ENCODE data around the gene TPRG1. TPM values are rescaled to one million over a fixed set of nuclear protein-coding genes. Genes with fewer than 3 reads are reported as not detected.

Gene TPRG1
- total and polyA plus RNA-seq, 7 donors = 0.23 to 9.1 (median 3.2) TPM

DNA sequence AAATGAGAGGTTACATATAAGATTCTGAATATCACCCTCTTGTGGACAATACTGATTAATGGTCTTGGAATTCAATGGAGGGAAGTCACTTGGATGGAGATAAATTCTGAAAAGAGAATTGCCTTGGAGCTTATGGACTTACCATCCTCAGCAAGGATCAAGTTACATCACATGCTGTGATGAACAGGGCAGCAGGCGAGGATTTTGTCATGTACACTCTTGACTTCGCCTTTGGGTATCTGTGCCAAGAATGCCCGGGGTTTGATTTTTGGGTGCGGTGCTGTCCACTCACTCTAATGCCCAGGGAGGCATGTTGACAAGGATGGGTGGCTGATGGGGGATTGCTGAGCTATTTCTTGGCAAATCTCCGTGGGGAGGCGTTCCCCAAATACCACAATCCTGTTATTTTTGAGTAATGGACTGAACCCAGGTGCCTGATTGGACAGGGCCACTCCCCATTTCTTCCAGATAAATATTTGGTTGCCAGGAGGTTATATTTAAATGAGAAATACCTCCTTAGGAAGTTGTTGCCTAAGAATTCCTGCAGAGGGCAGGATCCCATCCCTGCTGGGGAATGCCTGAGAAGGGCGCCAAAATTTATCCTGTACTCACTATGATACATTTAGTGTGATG, 96.3 kb downstream of the TPRG1 start:
- Histone ChIP-seq H3K4me1 (peaks cover 0 to 9% (median 0%) of the 10 kb centered on the region in 4 donors), H3K36me3 (no peaks in the 10 kb centered on the region), H3K27ac (no peak overlapping the region), H3K9me3 (no peaks in the 10 kb centered on the region), H3K4me3 (no peak overlapping the region), H3K27me3 (no peaks in the 10 kb centered on the region)
- no peak for TF ChIP-seq EP300 (IDR thresholded peaks at IDR 0.05)
- no peak for TF ChIP-seq POLR2AphosphoS5 (IDR thresholded peaks at IDR 0.05)
- TF ChIP-seq POLR2A (IDR thresholded peaks at IDR 0.05) = no peak
- TF ChIP-seq, protein P1, sequence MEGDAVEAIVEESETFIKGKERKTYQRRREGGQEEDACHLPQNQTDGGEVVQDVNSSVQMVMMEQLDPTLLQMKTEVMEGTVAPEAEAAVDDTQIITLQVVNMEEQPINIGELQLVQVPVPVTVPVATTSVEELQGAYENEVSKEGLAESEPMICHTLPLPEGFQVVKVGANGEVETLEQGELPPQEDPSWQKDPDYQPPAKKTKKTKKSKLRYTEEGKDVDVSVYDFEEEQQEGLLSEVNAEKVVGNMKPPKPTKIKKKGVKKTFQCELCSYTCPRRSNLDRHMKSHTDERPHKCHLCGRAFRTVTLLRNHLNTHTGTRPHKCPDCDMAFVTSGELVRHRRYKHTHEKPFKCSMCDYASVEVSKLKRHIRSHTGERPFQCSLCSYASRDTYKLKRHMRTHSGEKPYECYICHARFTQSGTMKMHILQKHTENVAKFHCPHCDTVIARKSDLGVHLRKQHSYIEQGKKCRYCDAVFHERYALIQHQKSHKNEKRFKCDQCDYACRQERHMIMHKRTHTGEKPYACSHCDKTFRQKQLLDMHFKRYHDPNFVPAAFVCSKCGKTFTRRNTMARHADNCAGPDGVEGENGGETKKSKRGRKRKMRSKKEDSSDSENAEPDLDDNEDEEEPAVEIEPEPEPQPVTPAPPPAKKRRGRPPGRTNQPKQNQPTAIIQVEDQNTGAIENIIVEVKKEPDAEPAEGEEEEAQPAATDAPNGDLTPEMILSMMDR (IDR thresholded peaks at IDR 0.05) = no peak
- 83 to 95% methylated on average over 7 of the region's 7 CpGs for WGBS, 2 donors
- no peak for DNase-seq
- intact Hi-C loops (cut with DNase I) = no loop called here

DNA sequence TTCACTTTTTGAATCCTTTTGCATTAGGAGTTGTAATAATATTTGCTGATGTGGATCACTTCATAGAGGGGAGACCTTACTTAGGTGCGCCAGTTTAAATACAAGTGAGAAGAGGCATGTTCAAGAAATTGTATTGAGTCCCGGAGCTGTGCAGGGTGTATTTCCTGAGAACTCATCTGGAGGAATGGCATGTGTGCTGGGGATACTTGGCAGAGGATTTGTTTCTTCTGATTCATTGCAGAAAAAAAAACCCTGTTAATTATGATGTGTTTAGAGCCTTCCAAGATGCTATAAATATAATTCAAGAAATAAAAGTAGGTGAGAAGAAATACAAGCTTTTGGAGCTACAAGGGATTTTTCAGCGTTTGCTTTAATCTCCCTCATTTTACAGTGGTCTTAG, 97.6 kb downstream of the TPRG1 start:
- Histone ChIP-seq H3K9me3 (no peaks in the 10 kb centered on the region), H3K36me3 (no peaks in the 10 kb centered on the region), H3K4me3 (no peak overlapping the region), H3K27me3 (no peaks in the 10 kb centered on the region), H3K4me1 (peaks cover 0 to 9% (median 0%) of the 10 kb centered on the region in 4 donors), H3K27ac (no peak overlapping the region)
- intact Hi-C loops (cut with DNase I) = no loop called here
- TF ChIP-seq, protein P1 (IDR thresholded peaks at IDR 0.05) = no peak
- no peak for TF ChIP-seq EP300 (IDR thresholded peaks at IDR 0.05)
- no peak for TF ChIP-seq POLR2AphosphoS5 (IDR thresholded peaks at IDR 0.05)
- no peak for TF ChIP-seq POLR2A (IDR thresholded peaks at IDR 0.05)
- DNase-seq = no peak
- WGBS, 2 donors = 78 to 89% methylated on average over 3 of the region's 3 CpGs

DNA sequence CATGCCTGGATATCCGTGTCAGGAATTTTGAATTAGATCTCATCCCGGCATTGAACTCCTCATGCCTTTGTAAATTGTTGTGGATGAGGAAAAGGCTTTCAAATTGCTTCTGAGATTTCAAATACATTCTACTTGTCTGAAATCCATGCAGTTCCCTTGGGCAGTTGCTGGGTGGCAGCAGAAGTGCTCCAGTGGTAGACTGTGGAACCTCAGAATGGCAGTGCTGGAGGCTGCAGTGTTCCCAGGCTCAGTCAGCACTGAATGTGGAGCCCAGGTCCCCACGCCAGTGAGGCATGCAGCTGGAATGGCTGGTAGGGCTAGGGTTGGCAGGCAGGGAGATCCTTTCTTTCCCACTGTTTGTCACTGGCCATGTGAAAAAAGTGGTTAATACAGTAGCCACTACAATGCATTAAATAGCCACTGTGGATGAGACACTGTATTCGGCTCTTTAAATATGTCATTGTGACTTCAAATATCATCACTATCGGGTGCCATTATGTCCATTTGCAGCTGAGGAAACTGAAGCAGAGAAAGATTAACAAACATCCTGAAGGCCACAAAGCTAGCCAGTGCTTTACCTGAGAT, 98.6 kb downstream of the TPRG1 start:
- 38 to 69% methylated on average over 5 of the region's 5 CpGs for WGBS, 2 donors
- intact Hi-C loops (cut with DNase I) = no loop called here
- DNase-seq = no peak

DNA sequence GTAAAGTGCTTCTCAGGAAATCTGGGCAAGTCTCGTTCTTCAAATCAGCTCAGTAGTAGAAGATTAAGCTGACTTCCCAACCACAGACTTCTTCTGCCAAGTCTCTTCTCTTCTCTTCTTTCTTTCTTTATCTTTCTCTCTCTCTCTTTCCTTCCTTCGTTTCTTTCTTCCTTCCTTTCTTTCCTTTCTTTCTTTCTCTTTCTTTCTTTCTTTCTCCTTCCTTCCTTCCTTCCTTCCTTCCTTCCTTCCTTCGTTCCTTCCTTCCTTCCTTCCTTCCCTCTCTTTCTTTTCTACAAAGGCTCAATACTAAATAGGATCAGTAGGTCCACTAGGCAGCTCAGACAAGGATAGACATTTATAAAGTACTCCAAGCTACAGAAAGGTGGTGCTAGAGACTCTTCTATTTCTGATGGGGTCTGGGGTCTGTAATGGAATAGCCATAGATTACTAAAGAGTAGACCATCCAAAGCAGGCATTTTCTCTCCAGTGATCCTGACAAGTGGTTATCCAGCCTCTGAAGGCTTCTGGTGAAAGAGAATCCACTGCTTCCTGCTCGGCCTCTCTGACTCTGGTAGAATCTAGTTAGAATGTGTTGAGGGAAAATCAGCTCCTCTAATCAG, 100.8 kb downstream of the TPRG1 start:
- DNase-seq = no peak
- 74 to 79% methylated on average over 4 of the region's 4 CpGs for WGBS, 2 donors
- no peaks in the 10 kb centered on the region for H3K36me3 ChIP-seq
- no peaks in the 10 kb centered on the region for H3K9me3 ChIP-seq
- TF ChIP-seq POLR2AphosphoS5 (IDR thresholded peaks at IDR 0.05) (no peak), POLR2A (IDR thresholded peaks at IDR 0.05) (no peak), EP300 (IDR thresholded peaks at IDR 0.05) (no peak)
- TF ChIP-seq, protein P1 (IDR thresholded peaks at IDR 0.05) = no peak
- peaks cover 0 to 20% (median 9%) of the 10 kb centered on the region in 4 donors for H3K4me1 ChIP-seq
- no peaks in the 10 kb centered on the region for H3K27me3 ChIP-seq
- H3K27ac ChIP-seq = no peak overlapping the region
- no peak overlapping the region for H3K4me3 ChIP-seq
- intact Hi-C loops (cut with DNase I) = no loop called here

More for the DNA sequence above, 98.6 kb downstream of the TPRG1 start:
- TF ChIP-seq, protein P1 (IDR thresholded peaks at IDR 0.05) = peak in 2 of 4 experiments; percentile 30 to 60
- TF ChIP-seq POLR2AphosphoS5 (IDR thresholded peaks at IDR 0.05) = no peak
- Histone ChIP-seq H3K9me3 (no peaks in the 10 kb centered on the region), H3K36me3 (no peaks in the 10 kb centered on the region), H3K4me1 (peaks cover 0 to 9% (median 0%) of the 10 kb centered on the region in 4 donors), H3K27ac (no peak overlapping the region), H3K4me3 (no peak overlapping the region), H3K27me3 (no peaks in the 10 kb centered on the region)
